ENCODE data around the gene SPAAR. TPM values are rescaled to one million over a fixed set of nuclear protein-coding genes. Genes with fewer than 3 reads are reported as not detected.
"Not testable (repeated sequence)": the region's sequence is repeated elsewhere in the genome, so short reads cannot be mapped to it uniquely, and the experiment has no call there.

Gene SPAAR
- total RNA-seq, 1 donor = 0.72 TPM

- TF ChIP-seq CTCF (IDR thresholded peaks at IDR 0.05; ENCODE audit: extremely low read depth, low read depth, low read length) = no peak
- H4K20me1 ChIP-seq (ENCODE audit: insufficient read depth, low read length) = no peaks in the 10 kb centered on the region
- no peak for DNase-seq (ENCODE audit: insufficient read length, low spot score, missing footprints)
- H3K27ac ChIP-seq (ENCODE audit: low read depth, low read length) = no peak overlapping the region
- H3K4me2 ChIP-seq (ENCODE audit: insufficient read depth, low read length) = no peak overlapping the region
- no peaks in the 10 kb centered on the region for H3K36me3 ChIP-seq (ENCODE audit: insufficient read depth, low read length)
- no peak overlapping the region for H2AFZ ChIP-seq (ENCODE audit: low read length)
- no peak overlapping the region for H3K4me3 ChIP-seq (ENCODE audit: insufficient read depth, low read length)
- no peaks in the 10 kb centered on the region for H3K27me3 ChIP-seq (ENCODE audit: insufficient read depth, low read length)
- H3K4me1 ChIP-seq (ENCODE audit: insufficient read depth, low read length) = peaks cover 9% of the 10 kb centered on the region
- no peaks in the 10 kb centered on the region for H3K9me3 ChIP-seq (ENCODE audit: low read depth, low read length)
- no peaks in the 10 kb centered on the region for H3K79me2 ChIP-seq (ENCODE audit: insufficient read depth, low read length)
Measured at GRCh38 chr9:35892051-35892450, 17.2 kb upstream of the SPAAR start.

- no peak for TF ChIP-seq CTCF (IDR thresholded peaks at IDR 0.05; ENCODE audit: extremely low read depth, low read depth, low read length)
- H3K4me2 ChIP-seq (ENCODE audit: insufficient read depth, low read length) = no peak overlapping the region
- H3K4me1 ChIP-seq (ENCODE audit: insufficient read depth, low read length) = peaks cover 6% of the 10 kb centered on the region
- no peaks in the 10 kb centered on the region for H3K36me3 ChIP-seq (ENCODE audit: insufficient read depth, low read length)
- no peaks in the 10 kb centered on the region for H4K20me1 ChIP-seq (ENCODE audit: insufficient read depth, low read length)
- H3K79me2 ChIP-seq (ENCODE audit: insufficient read depth, low read length) = no peaks in the 10 kb centered on the region
- H3K27ac ChIP-seq (ENCODE audit: low read depth, low read length) = no peak overlapping the region
- no peak overlapping the region for H3K4me3 ChIP-seq (ENCODE audit: insufficient read depth, low read length)
- H2AFZ ChIP-seq (ENCODE audit: low read length) = no peak overlapping the region
- no peak for DNase-seq (ENCODE audit: insufficient read length, low spot score, missing footprints)
- H3K9me3 ChIP-seq (ENCODE audit: low read depth, low read length) = no peaks in the 10 kb centered on the region
- no peaks in the 10 kb centered on the region for H3K27me3 ChIP-seq (ENCODE audit: insufficient read depth, low read length)
Measured at GRCh38 chr9:35896570-35896969, 12.7 kb upstream of the SPAAR start.

- not testable (repeated sequence) for DNase-seq (ENCODE audit: insufficient read length, low spot score, missing footprints); H3K4me2 ChIP-seq (ENCODE audit: insufficient read depth, low read length); H3K79me2 ChIP-seq (ENCODE audit: insufficient read depth, low read length); H3K9me3 ChIP-seq (ENCODE audit: low read depth, low read length); H3K27me3 ChIP-seq (ENCODE audit: insufficient read depth, low read length); H3K4me3 ChIP-seq (ENCODE audit: insufficient read depth, low read length); H4K20me1 ChIP-seq (ENCODE audit: insufficient read depth, low read length); H3K36me3 ChIP-seq (ENCODE audit: insufficient read depth, low read length); H2AFZ ChIP-seq (ENCODE audit: low read length); H3K4me1 ChIP-seq (ENCODE audit: insufficient read depth, low read length); H3K27ac ChIP-seq (ENCODE audit: low read depth, low read length)
Measured at GRCh38 chr9:35897376-35898099, 11.8 kb upstream of the SPAAR start.

GRCh38 chr9:35898337-35898736, 11.0 kb upstream of the SPAAR start:
- Histone ChIP-seq H2AFZ (ENCODE audit: low read length) (no peak overlapping the region), H3K9me3 (ENCODE audit: low read depth, low read length) (no peaks in the 10 kb centered on the region), H3K4me3 (ENCODE audit: insufficient read depth, low read length) (no peak overlapping the region), H3K4me2 (ENCODE audit: insufficient read depth, low read length) (no peak overlapping the region), H4K20me1 (ENCODE audit: insufficient read depth, low read length) (no peaks in the 10 kb centered on the region), H3K27ac (ENCODE audit: low read depth, low read length) (no peak overlapping the region), H3K4me1 (ENCODE audit: insufficient read depth, low read length) (no peaks in the 10 kb centered on the region), H3K36me3 (ENCODE audit: insufficient read depth, low read length) (no peaks in the 10 kb centered on the region), H3K27me3 (ENCODE audit: insufficient read depth, low read length) (no peaks in the 10 kb centered on the region), H3K79me2 (ENCODE audit: insufficient read depth, low read length) (no peaks in the 10 kb centered on the region)
- DNase-seq (ENCODE audit: insufficient read length, low spot score, missing footprints) = no peak
- TF ChIP-seq CTCF (IDR thresholded peaks at IDR 0.05; ENCODE audit: extremely low read depth, low read depth, low read length) = no peak
